Parathyroid adenoma (tissue), 2 donors: Measurements from ENCODE around the gene MRPL54.
"Not testable (repeated sequence)": the region's sequence is repeated elsewhere in the genome, so short reads cannot be mapped to it uniquely, and the experiment has no call there.

ENCODE experiments used
- H2AFZ ChIP-seq: fragments of 300-600 bp; sonication (generic); one replicate; pipeline ENCODE4 v1.7.0; 2017; ENCODE audit warnings: antibody characterized with exemption, mild to moderate bottlenecking
- H3K27ac ChIP-seq: fragments of 300-600 bp; sonication (generic); one replicate; pipeline ENCODE4 v1.7.0; 2017
- H3K27me3 ChIP-seq: fragments of 300-600 bp; sonication (generic); one replicate; pipeline ENCODE4 v1.7.0; 2017; ENCODE audit warnings: low read length; ENCODE audit not compliant: control insufficient read depth, insufficient read depth
- H3K36me3 ChIP-seq: fragments of 300-600 bp; sonication (generic); one replicate; pipeline ENCODE4 v1.7.0; 2017; ENCODE audit warnings: low read length; ENCODE audit not compliant: control insufficient read depth, insufficient read depth
- H3K4me1 ChIP-seq: fragments of 300-600 bp; sonication (generic); one replicate; pipeline ENCODE4 v1.7.0; 2017; ENCODE audit warnings: control low read depth
- H3K4me2 ChIP-seq: fragments of 300-600 bp; sonication (generic); one replicate; pipeline ENCODE4 v1.7.0; 2017; ENCODE audit warnings: low read length
- H3K4me3 ChIP-seq: fragments of 300-600 bp; sonication (generic); one replicate; pipeline ENCODE4 v1.7.0; 2017; ENCODE audit warnings: low read depth, low read length
- H3K79me2 ChIP-seq: fragments of 300-600 bp; sonication (generic); one replicate; pipeline ENCODE4 v1.7.0; 2017; ENCODE audit warnings: control low read depth
- H3K9ac ChIP-seq: fragments of 300-600 bp; sonication (generic); one replicate; pipeline ENCODE4 v1.7.0; 2017; ENCODE audit warnings: mild to moderate bottlenecking
- H3K9me3 ChIP-seq: fragments of 300-600 bp; sonication (generic); one replicate; pipeline ENCODE4 v1.7.0; 2017; ENCODE audit warnings: low read length; ENCODE audit not compliant: control insufficient read depth
- CTCF ChIP-seq: fragments of 300-600 bp; sonication (generic); IDR thresholded peaks from one replicate; pipeline ENCODE4 v1.7.0; 2017; ENCODE audit warnings: antibody characterized with exemption, mild to moderate bottlenecking
- donor health status: primary hyperparathyroidism.

Gene MRPL54

GRCh38 chr19:3753631-3754410, 8.7 kb upstream of the MRPL54 start:
- H3K4me2 ChIP-seq: no peak overlapping the region
- TF ChIP-seq CTCF: no peak
- no peaks in the 10 kb centered on the region for H3K36me3 ChIP-seq
- H3K79me2 ChIP-seq: no peaks in the 10 kb centered on the region
- H3K27ac ChIP-seq: no peak overlapping the region
- H2AFZ ChIP-seq: no peak overlapping the region
- H3K27me3 ChIP-seq: no peaks in the 10 kb centered on the region
- no peak overlapping the region for H3K9ac ChIP-seq
- no peaks in the 10 kb centered on the region for H3K4me1 ChIP-seq
- H3K4me3 ChIP-seq: no peak overlapping the region
- H3K9me3 ChIP-seq: no peaks in the 10 kb centered on the region

- H3K79me2 ChIP-seq, H3K9me3 ChIP-seq, H3K27ac ChIP-seq, H3K36me3 ChIP-seq, H2AFZ ChIP-seq, H3K27me3 ChIP-seq, H3K4me1 ChIP-seq, H3K4me3 ChIP-seq, H3K4me2 ChIP-seq, H3K9ac ChIP-seq: not testable (repeated sequence)
These were observed 4.8 kb upstream of the MRPL54 start for GRCh38 chr19:3757705-3758104.

GRCh38 chr19:3758297-3758696, 4.2 kb upstream of the MRPL54 start:
- not testable (repeated sequence) for H3K4me1 ChIP-seq, H3K9me3 ChIP-seq, H2AFZ ChIP-seq, H3K79me2 ChIP-seq, H3K36me3 ChIP-seq, H3K4me2 ChIP-seq, H3K27ac ChIP-seq, H3K4me3 ChIP-seq, H3K9ac ChIP-seq, H3K27me3 ChIP-seq

GRCh38 chr19:3759482-3760254, 2.8 kb upstream of the MRPL54 start:
- no peaks in the 10 kb centered on the region for H3K36me3 ChIP-seq
- no peaks in the 10 kb centered on the region for H3K27me3 ChIP-seq
- no peaks in the 10 kb centered on the region for H3K9me3 ChIP-seq
- H3K4me2 ChIP-seq: no peak overlapping the region
- TF ChIP-seq CTCF: no peak
- no peak overlapping the region for H2AFZ ChIP-seq
- H3K27ac ChIP-seq: no peak overlapping the region
- no peaks in the 10 kb centered on the region for H3K4me1 ChIP-seq
- no peak overlapping the region for H3K4me3 ChIP-seq
- peaks cover 5% of the 10 kb centered on the region for H3K79me2 ChIP-seq
- H3K9ac ChIP-seq: no peak overlapping the region

- TF ChIP-seq CTCF: no peak
- Histone ChIP-seq H2AFZ (peak overlapping the region; percentile 98), H3K79me2 (peaks cover 5% of the 10 kb centered on the region), H3K27ac (peak overlapping the region; percentile 66), H3K9ac (peak overlapping the region; percentile 87), H3K36me3 (no peaks in the 10 kb centered on the region), H3K9me3 (no peaks in the 10 kb centered on the region), H3K4me2 (peak overlapping the region; percentile 99), H3K4me1 (no peaks in the 10 kb centered on the region), H3K4me3 (peak overlapping the region; percentile 100), H3K27me3 (no peaks in the 10 kb centered on the region)
These were observed 1.6 kb upstream of the MRPL54 start for GRCh38 chr19:3760871-3761361.
